Endothelial cell of hepatic sinusoid (primary cell): Measurements from ENCODE around the gene IPO13.

ENCODE experiments used
- in situ Hi-C: cut with HindIII; loops from 2 replicates; pipeline ENCODE4 v1.10.0; 2017; ENCODE audit warnings: low sequenced_read_pairs

Gene IPO13

DNA sequence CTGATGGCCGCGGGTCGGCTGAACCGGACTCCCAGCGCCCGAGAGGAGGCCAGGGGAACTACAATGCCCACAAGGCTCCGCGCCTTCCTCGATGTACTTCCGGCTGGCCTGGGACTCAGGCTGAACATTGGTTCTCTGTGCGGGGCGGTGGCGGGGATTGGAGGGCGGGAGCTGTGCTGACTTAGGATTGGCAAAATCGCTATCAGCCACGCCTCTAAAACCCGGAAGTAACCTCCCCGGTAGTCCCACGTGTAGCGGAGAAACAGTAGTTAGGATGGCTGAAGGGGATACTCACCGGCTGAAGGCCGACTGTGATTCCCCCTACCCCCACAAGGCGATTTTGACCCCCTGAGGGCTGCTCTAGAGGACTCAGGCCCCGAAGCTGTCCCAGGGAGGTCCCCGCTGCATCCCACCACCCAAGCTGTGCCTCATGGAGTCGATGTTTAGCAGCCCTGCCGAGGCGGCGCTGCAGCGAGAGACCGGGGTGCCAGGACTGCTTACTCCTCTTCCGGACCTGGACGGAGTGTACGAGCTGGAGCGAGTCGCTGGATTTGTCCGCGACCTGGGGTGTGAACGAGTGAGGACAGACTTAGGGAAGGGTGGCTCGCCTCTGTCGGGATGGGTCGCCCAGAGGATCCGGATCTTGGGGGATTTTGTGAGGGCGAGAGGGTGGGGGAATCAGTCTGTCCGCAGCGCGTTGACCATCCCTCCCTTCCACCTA, 23.2 kb downstream of the IPO13 start, which contains the start of gene DPH2:
DPH2 (plus strand) TSS at position 265 of the 721 bp plus-strand sequence; CDS start at position 431, 166 bp downstream.
- in situ Hi-C loops = loop anchor here (5.0 kb wide), 2 partner anchors 33 to 57 kb away; no protein-coding TSS in a partner anchor

- in situ Hi-C loops = loop anchor here (5.0 kb wide), 2 partner anchors 33 to 57 kb away; no protein-coding TSS in a partner anchor
Measured at GRCh38 chr1:43970502-43970901, 23.8 kb downstream of the IPO13 start.

DNA sequence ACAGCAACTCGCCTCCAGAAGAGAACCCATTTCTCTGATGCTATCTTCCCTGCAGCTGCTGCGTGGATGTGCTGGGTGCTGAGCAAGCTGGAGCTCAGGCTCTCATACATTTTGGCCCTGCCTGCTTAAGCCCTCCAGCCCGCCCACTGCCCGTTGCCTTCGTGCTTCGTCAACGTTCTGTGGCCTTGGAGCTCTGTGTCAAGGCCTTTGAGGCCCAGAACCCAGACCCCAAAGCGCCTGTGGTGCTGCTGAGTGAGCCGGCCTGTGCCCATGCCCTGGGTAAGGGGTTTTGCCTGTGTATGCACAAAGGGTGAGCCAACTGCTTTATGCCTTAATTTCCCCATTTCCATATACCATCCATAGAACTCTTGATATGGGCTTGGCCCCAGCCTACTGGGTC, 24.2 kb downstream of the IPO13 start:
- in situ Hi-C loops = loop anchor here (5.0 kb wide), 2 partner anchors 34 to 56 kb away; no protein-coding TSS in a partner anchor

DNA sequence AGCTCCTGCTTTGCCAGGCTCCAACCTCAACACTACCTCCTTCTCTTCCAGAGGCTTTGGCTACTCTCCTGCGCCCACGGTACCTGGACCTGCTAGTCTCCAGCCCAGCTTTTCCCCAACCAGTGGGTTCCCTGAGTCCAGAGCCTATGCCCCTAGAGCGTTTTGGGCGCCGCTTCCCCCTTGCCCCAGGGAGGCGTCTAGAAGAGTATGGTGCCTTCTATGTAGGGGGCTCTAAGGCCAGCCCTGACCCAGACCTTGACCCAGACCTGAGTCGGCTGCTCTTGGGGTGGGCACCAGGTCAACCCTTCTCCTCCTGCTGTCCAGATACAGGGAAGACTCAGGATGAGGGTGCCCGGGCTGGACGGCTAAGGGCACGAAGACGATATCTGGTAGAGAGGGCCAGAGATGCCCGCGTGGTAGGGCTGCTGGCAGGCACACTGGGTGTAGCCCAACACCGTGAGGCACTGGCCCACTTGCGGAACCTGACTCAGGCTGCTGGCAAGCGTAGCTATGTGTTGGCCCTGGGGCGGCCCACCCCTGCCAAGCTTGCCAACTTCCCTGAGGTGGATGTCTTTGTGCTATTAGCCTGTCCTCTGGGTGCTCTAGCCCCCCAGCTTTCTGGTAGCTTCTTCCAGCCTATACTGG, 24.7 kb downstream of the IPO13 start:
- in situ Hi-C loops = loop anchor here (5.0 kb wide), 2 partner anchors 34 to 56 kb away; no protein-coding TSS in a partner anchor

- in situ Hi-C loops = loop anchor here (5.0 kb wide), 2 partner anchors 37 to 53 kb away; no protein-coding TSS in a partner anchor
Measured at GRCh38 chr1:43973981-43974442, 27.3 kb downstream of the IPO13 start.

- in situ Hi-C loops = loop anchor here (5.0 kb wide), 2 partner anchors 37 to 53 kb away; no protein-coding TSS in a partner anchor
Measured at GRCh38 chr1:43974443-43975248, 27.9 kb downstream of the IPO13 start, which contains the start of gene ATP6V0B. TSS of gene ATP6V0B (plus strand) at chr1:43974960. CDS start at chr1:43975041, 81 bp downstream.

DNA sequence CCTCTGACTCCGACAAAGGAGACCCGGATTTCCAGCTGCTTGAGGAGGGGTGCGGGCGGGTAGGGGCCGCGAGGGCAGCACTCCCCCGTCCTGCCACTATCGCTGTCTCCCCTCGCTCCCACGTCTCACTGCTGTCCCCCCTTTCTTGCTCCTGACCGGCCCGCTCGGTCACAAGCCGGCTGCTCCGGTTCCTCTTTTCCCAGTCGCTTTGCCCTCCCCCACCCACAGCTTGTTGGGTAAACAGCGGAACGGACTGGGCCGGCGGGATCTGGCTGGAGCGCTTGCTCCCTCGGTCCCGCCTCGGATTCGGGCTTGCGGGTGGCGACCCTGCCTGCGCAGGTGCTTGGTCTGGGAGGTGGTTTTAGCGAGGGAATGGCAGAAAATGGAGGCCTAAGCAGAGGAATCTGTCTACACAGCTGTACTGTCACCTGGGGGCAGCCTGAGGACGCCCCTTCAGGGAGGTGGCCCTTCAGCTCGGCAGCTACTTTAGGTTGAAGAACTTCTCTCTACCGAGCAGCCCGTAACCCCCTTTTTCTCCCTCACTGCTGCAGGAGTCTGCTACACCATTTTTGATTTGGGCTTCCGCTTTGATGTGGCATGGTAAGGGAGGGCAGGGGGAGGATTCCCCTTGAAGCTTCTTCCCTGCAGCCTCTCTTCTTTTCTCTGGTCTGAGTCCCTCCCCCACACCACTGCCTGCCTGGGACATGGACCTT, 28.7 kb downstream of the IPO13 start:
- in situ Hi-C loops = no loop called here

- in situ Hi-C loops = no loop called here
Measured at GRCh38 chr1:43976045-43976444, 29.3 kb downstream of the IPO13 start.

GRCh38 chr1:43976890-43977289, 30.1 kb downstream of the IPO13 start:
- in situ Hi-C loops = no loop called here

GRCh38 chr1:43977376-43978263, 30.9 kb downstream of the IPO13 start:
- in situ Hi-C loops = no loop called here

DNA sequence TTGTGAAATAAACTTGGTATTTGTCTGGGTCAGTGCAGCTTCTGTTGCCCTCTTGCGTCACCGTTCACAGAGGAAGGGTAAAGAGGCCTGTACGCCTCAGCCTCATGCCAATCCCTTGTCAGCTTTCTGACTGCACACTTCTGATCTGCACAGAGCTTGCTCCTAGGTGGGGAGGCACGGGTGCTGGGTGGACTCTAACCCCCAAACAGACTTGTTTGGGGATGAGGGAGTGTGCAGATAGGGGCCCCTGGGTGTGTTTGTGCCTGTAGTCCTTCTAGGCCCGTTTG, 31.5 kb downstream of the IPO13 start:
- in situ Hi-C loops = no loop called here

DNA sequence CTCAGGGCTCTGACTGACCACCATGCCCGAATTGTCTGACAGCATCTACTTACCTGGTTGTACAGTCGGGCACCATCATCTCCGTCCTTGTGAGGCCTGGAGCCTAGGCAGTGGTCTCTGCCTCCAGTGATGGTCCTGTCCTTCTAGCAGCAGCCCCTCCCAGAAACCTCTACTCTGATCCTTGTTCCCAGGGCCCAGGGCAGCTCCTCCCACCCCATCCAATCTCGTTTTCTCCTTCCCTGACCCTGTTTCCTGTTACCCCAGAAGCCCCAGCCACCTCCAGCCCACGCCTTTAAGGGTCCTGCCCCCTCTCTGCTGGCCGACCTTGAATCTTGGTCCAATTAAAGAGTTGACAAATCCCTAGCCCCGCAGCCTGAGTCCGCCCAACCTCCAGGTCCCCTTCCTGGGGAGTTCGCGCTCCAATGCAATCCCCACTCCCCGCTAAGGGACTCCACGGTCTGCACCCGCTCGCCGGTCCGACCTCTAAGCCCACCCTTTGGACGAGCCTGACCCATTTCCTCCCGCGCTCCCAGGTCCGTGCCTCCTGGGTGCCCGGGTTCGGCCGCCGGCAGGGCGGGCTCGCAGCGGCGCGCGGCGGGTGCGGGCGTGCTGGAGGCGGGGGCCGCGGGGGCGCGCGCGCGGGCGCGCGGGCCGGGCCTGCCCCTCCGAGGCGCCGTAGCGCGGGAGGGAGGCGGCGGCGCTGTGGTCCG, 32.0 kb downstream of the IPO13 start, which contains the start of gene B4GALT2:
B4GALT2 (plus strand) TSS at position 660 of the 710 bp plus-strand sequence. CDS start 1,951 bp downstream, outside the sequence.
- in situ Hi-C loops = no loop called here

- in situ Hi-C loops = no loop called here
Measured at GRCh38 chr1:43979261-43979527, 32.4 kb downstream of the IPO13 start.

DNA sequence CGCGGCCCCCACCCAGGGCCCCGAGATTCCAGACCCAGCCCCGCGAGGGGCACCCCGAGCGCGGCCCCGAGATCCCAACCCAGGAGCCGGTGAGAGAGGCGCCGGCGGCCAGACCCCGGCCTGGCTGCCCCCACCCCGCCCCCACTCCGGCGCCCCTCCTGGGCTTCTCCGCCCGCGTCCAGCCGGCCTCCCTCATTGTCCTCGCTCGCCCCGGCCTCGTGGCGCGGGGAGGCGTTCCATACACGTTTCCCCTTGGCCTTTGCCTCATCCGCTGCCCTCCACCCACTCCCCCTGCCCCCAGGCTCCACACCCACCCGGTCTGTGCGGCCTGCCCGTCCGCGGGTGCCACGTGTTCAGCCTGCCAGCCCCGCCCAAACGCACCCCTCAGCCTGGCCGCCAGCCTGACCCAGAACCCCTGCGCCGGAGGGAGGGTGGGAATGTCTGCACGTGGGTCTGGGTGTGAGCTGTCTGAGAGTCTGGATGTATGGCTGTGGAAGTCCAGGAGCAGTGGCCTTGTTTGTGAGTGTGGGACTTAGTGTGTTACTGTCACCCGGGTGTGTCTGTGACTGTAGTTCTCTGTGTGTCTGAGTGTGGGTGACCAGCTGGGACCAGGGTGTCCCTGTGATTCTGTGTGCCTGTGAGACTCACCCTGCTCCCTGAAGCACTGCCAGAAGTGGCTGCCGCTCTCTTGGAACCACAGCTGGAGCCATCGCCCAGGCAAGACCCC, 32.9 kb downstream of the IPO13 start:
- in situ Hi-C loops = no loop called here

DNA sequence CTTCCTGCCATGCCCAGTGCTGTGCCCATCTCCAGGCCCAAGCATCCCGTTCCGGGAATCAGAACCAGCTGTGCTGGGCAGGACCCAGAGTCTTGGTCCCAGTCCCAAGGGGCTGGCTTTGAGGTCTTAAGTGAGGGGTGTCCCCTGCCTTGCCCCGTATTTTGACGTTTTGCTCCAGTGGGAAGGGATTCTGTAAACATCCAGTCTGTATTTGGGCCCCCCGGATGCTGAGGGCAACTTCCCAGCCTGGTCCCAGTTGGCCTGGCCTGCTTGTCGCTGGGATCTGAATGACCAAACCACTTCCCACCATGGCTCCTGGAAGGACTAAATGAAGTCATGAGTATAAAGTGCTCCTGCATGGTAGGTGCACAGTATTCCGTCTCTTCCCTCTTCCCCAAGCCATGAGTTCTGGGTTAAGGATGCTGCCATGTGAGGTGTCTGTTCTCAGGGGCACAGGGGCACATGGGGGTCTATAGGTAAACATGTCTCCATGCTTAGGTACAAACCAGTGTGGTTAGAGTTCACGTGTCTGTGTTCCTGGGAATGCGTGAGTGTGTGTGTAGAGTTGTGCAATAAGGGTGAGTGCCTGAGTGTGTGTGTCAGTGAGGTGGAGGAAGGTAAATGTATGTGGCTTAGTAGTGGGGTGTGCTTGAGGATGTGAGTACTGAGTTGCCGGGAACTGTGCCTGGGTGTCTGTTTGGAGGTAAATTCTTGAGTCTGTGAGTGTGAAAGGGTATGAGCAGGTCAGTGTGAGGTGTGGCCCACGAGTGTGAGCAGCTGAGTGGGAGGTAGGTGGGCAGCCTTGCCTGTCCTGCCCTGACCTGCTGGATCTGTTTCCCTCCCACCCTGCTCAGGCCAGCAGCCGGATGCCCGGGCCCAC, 33.7 kb downstream of the IPO13 start:
- in situ Hi-C loops = no loop called here

- in situ Hi-C loops = no loop called here
Measured at GRCh38 chr1:43981135-43981491, 34.4 kb downstream of the IPO13 start.

- in situ Hi-C loops = no loop called here
Measured at GRCh38 chr1:43981636-43982035, 34.9 kb downstream of the IPO13 start.
